TTC549 (cell line): Measurements from ENCODE around the gene PLPP7.
"Not testable (repeated sequence)": the region's sequence is repeated elsewhere in the genome, so short reads cannot be mapped to it uniquely, and the experiment has no call there.

Source experiments
- FAIRE-seq: peaks from 2 replicates; lab custom pipeline; 2012; peaks lifted over from hg19 to GRCh38; lab: Jason Lieb, UNC

The PLPP7 gene

DNA sequence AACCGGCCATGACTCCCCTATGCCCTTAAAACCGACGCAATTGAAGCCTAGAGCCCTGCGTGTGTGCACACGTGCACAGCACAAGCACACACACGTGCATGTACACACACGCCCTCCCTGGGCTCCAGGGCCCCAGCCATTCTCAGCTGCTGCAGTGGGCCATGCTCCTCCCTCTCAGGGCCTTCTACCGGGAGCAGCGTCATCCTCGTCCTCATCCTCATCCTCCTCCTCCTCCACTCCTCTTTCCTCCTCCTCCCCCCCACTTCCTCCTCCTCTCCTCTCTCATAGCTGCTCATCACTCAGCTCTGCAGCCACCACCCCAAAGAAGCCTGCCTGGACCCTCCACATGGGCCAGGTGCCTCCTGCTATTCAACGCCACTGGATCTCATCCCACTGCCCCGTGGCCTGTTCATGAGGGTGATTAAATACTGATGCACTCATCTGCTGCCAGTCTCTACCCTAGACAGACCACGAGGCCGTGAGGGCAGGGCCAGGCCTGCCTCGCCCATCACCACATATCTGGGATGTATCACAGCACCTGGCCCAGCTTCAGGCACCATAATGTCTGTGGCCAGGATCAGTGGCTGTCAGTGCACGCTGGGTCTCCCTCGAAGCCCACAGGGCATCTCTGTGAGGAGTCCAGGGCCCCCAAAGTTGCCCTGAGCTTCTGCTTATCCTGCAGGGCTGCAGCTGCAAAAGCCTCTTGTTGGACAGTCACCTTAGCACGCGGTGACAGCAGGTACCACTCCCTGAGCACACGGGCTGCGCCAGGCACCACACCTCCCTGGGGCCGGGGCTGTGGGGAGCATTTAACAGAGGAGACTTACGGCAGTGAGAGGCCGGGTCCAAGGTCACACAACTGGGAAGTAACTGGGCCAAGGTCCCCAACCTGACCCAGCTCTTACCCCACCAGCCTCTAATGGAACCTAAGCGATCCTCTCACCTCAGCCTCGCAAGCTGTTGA is 23.0 kb upstream of the PLPP7 start:
- no peak for FAIRE-seq

DNA sequence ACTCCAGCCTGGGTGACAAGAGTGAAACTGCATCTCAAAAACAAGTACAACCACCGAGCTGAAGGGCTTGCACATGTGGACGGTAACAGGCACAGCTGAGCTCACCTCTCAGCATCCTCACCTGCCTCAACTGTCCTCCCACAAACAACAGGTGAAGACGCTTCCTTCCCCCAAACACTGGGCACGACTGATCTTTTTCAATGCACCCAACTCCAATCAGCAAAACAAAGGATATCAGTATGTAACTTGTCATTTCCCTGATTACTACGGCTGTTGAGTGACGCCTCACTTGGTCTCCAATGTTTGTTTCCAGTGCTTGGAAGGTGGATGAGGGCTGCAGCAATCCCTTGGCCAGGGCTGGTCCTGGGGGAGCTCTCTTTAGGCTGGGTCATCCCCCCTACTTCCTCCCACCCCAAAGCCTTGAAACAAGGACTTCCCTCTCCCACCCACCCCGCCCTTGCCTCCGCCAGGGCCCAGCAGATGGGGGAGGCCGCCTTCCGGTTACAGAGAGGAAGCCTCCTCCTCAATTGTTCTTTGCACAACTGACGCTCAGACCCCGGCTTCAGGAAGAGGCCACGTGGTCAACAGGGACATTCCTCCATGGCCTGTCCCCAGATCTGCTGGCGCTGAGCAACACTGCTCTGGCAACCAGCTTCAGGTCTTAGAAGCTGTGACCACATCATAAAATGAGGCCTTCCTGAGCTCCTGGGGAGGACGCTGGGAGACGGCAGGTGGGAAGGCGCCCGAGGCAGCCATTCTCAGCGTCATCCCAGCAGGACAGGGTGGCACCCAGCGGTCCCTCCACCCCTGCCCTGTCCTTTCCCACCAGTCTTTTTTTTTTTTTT is 19.1 kb upstream of the PLPP7 start:
- no peak for FAIRE-seq

DNA sequence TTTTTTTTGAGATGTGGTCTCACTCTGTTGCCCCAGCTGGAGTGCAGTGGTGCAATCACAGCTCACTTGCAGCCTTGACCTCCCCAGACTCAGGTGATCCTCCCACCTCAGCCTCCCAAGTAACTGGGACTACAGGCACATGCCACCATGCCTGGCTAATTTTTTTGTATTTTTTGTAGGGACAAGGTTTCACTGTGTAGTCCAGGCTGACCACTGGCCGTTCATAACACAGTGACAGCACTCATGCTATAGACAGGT is 18.6 kb upstream of the PLPP7 start:
- not testable (repeated sequence) for FAIRE-seq

DNA sequence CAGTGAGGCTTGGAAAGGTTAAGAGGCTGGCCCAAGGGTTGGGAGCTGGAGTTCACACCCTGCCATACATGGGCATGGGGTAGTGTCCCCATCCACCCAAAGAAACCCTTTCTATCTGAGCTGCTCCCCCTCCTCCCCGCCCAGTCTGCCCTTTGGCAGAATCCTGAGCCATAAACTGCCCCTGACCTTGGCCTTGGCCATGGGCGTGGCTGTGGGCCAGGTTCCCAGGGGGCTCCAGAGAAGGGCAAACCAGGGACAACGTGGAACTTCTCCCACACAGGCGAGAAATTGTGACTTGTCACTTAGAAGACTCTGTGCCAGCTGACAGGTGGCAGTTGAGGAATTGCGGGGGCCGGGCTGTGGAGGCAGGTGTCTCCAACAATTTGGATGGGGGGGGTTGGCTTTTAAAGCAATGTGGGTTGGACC is 18.0 kb upstream of the PLPP7 start:
- FAIRE-seq = no peak

DNA sequence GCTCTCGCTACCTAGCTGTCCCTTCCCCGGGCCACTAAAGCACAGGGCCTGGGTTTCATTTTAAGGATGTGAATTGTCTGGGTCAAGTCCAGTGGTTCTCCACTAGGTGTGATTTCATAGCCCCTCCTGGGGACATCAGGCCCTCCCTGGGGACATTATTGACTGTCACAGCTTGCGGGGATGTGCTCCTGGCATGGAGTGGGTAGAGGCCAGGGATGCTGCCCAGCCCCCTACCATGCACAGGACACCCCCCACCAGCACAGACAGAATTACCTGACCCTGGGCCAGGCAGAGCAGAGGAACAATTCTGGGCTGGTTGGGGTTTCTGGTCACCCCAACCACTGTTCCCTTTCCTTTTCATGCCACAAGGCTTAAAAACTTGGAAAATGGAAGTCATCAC is 17.3 kb upstream of the PLPP7 start:
- no peak for FAIRE-seq

DNA sequence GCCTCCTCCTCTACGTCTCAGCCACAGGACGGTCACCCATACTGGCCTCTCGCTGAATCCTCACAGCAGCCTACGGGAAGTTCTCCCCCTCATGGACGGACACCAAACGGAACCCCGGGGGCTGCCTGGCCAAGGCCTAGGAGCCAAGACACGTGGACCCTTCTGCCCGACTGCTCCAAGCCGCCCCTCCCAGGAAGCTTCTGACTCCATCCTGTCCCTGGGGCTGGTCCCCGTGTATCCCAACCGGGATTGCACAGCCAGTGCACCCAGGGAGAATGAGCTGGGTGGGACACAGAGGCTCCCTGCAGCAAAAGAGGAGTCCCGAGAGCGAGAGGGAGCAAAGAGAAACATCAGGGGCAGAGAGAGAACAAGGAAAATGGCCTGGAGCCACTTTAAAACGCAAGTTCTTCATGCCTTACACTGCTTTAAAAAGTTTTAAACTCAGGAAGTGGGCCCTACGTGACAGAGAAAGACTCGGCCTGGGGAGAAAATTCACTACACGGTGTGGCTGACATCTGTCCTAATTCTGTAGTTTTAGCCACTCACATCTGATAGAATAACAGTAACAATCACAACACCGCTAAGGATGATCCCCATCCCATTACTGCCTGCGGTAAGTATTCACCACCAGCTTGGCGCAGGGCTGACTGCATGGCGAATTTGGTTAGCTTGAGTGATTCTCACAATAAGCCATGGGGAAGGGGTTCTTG is 16.2 kb upstream of the PLPP7 start:
- no peak for FAIRE-seq

DNA sequence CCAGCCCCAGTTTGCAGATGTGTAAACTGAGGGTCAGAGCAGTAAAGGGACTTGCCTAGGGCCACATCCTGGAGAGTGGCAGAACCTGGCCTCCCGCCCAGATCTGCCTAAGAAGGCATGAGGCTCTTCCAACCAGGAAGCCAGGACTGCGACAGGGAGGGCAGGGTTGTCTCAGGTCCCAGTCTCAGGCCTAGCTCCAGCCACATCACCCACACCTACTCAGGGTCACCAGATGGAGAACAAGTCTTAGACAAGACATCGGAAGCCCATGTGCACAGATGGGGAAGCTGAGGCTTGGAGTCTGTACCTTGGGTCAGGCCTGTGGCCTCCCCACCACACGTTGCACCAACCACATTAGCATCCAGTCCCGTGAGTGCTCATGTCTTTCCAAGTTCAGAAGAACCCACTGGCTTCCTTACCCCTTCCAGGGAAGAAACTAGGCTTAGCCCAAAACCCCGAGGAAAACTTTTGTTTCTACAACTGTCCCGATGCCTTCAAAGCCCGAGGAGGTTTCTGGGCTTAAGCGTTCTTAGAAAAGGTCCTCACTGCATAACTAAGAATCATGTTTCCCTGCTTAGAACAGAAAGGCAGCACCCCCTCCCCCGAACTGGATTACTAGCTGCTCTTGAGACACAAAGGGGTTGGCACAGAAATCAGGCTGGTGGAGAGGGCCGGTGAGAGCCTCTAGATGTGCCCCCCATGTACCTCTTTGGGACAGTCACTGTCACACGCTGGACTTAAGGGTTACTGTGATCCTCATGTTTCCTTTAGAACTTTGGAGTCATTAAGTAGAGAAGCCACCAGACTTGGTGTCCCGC is 15.5 kb upstream of the PLPP7 start:
- FAIRE-seq = no peak

DNA sequence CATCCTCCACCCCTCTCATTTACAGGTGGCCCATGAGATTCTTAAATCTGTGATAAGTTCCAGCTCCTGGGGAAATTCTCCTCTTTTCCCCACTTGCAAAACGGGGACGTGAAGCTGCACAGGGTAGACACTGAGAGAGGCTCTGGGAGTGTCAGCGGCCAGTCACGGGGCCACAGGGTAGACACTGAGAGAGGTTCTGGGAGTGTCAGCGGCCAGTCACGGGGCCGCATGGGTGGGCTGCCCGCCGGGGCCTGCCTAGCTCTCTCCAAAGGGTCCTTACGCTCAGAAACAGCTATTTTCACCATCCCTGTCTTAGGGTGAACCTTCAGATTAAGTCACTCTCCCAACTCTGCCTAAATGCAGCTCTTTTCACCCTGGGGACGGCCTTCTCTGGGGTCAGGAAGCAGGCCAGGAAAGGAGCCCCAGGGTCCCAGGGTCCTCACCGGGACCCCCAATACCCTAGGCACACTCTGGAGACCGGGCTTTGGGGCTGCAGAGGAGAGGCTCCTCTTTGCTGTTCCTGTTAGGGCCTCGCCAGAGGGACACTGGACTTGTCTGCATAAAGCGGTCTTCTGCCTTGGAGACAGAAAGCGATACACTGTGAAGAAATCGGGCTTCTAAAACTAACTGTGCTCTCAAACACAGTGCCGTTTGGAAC is 14.7 kb upstream of the PLPP7 start:
- no peak for FAIRE-seq

DNA sequence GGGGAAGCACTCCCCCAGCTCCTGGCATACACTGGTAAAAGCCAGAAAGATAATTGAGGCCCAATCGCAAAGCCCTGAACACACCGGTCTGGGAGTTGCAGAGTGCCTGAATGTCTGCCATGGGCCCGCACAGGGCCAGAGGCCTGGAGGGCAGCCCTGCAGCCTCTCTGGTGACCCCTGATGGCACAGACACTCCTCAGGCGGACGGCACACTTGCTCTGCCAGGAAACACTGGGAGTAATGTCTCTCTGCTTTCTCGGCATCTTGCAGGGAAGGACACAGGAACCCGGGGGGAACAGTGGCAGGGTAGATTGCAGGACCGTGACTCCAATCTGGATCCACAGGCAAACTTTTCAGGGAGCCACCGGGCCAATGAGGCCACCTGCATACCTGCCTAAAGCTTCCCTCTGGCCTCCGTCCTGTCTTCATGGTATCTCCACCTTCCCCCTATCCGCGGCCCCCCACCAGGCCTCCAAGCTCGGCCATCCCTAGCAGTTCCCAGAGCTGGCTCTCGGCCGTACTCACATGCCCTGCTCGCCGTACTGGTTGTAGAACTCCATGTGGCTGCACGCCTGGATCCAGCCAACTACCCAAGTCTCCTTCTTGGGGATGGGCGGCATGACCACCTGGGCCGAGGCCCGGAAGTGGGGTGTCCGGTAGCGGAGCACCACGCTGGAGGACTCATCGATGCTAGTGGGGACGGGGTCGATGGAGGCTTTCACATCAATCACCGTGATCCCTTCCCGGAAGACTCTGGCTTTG is 14.0 kb upstream of the PLPP7 start:
- no peak for FAIRE-seq

DNA sequence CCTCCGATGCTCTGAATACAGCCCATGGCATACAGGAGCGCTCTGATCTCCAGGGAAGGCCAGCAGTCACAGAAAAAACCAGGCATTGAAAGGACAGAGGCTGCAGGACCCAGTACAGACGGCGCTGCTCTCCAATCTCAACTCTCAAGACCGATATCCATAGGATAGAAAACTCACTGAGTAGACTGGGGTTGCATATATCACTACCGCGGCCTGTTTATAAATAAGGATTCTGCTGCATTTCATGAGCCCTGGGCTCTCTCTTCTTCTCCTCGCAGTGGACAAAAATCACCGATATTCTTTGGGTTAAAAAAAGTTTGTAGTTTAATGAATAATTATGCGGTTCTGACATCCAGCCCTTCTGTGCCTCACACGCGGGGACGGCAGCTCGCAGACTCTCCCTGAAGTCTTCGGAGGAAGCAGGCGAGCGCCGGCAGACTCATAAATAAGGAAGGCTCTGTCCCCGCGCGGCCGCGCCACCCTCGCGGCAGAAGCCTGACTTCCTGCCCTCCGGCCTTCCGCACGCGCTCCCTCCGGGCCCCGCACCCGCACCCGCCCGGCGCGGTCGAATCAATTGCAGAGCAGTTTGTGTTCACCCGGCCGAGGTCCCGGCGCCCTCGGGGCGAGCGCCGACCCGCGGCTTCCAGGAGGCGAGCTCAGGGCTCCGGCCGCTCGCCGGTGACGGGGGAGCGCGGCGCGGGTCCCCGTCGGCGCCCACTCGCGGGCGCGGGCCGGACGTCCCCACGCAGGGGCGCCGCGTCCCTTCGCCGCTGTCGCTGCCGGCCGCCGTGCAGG is 13.2 kb upstream of the PLPP7 start, which contains the start of gene FAM78A:
TSS of gene FAM78A (minus strand) at position 417 of the 795 bp plus-strand sequence. CDS start at position 86, 331 bp downstream.
- no peak for FAIRE-seq

DNA sequence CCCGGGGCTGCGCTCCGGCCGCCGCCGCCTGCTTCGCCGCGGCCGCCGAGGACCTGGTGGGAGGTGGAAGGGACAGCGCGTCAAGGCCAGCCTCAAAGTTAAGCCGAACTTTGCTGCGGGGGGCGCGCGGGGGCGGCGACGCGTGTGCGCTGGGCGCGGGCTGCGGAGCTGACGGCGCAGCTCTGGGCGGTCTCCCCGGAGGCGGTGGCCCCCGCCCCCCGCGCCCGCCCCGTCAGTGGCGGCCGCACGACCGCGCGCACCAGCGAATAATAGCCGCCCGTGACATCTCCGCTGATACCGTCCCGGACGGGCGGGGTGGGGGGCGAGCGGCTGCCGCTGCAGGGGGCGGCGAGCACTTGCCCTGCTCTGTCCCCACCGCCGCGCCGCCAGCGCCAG is 12.6 kb upstream of the PLPP7 start:
- FAIRE-seq = no peak

DNA sequence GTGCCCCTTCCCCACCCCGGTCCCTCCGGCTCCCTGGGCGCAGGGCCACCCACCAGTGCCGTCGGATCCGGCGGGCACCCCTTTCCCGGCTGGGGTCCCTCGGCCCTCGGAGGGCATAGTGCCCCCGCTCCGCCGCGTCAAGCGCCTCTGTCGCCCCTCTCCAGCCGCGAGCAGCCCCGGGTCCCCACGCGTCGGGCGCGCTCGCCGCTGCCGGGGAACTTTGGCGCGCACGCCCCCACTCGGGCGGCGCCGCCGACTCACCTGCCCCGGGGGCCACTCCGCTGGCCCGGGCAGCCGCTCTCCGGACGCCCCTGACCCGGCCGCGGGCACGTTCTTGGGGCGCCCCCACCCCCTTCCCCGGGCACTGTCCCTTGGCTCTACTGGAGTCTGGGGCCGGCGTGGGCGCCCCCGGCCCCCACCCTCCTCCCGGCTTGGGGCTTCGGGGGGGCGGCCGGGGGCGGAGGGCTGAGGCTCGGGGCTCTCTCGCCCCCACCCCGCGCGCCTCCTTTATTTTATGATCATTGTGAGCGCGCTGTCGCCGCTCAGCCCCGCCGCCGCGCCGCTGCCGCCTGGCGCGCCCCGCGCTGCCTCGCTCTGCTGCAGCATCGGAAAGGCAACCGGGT is 12.1 kb upstream of the PLPP7 start:
- no peak for FAIRE-seq

DNA sequence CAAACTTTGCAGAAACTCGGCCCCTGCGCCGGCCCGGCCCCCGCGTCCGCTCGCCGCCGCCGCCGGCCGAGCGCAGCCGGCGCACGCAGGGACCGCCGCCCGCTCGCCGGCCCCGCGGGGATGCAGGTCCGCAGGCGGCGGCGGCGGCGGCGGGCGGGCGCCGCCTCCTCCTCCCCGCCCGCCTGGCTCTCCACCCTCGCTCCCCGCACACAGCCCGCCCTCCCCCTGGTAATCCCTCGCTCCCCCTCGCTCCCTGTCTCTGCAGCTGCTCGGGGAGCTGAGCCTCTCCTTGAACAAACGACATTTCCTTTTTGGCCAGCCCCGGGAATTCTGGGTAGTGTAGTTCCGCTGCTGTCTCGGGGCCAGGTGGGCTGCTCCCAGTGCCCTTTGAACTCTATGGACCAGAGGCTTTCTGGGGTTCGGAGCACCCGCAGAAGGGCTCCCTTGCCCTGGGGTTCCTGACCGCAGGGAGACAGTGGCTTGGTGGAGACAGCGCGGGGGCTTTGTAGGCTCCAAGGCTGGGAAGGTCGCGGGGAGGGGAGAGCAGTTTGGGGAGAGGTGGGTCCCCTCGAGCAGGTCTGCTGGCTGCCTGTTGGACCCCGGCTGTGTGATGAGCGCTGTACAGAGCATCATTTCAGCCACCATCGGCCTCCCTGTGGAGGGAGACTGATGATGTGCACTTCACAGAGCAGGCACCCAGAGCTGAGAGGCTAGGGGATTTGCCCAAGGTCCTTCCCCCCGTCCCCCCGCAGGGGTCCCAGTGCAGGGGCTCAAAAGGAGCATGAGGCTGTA is 11.4 kb upstream of the PLPP7 start:
- no peak for FAIRE-seq

DNA sequence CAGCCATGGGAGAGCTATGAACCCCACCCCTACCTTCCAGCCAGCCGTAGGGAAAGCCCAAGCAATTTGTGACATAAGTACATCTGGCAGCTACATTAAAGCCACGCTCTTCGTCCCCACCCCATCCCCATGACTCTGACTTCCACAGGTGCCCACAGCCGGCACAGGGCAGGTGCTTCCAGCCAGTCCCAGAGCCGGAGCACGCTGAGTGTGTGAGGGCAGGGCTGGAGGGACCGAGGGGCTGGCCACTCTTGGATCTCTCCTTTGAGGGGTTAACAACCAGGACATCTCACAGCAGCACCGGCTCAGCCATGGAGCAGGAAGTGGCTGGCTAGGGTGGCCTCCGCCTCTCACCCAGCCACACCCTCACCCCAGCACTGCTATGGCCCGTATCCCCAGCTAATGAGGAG is 10.8 kb upstream of the PLPP7 start:
- FAIRE-seq = no peak

DNA sequence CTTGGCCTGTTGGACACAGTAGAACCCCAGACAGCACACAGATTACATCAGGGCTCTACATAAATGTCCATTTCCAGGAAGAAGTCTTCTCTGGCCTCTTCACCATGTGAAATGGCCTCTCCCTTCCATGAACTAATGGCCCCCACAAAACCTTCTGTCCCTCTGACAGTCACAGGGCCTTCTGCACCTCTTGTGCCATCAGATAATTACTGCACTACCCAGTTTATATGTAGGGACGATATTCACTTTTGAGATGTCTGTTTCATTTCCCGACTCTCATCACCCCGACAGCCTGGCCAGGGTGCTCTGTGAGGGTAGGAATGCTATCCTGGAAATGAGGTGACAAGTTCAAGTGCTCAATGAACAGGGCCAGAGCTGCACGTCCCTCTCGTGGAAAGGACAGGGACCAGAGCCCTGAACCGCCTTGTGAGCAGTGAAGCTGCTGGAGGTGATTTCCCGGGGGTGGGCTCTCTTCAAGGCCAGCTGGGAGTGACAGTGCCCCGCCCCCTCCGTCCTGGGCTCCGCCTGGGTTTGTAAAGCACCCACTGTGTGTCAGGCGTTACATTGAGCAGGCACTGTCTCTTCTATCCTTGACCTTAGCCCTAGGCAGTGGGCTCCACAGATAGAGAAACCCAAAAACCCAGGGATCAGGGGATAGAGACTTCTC is 10.2 kb upstream of the PLPP7 start:
- FAIRE-seq = no peak

DNA sequence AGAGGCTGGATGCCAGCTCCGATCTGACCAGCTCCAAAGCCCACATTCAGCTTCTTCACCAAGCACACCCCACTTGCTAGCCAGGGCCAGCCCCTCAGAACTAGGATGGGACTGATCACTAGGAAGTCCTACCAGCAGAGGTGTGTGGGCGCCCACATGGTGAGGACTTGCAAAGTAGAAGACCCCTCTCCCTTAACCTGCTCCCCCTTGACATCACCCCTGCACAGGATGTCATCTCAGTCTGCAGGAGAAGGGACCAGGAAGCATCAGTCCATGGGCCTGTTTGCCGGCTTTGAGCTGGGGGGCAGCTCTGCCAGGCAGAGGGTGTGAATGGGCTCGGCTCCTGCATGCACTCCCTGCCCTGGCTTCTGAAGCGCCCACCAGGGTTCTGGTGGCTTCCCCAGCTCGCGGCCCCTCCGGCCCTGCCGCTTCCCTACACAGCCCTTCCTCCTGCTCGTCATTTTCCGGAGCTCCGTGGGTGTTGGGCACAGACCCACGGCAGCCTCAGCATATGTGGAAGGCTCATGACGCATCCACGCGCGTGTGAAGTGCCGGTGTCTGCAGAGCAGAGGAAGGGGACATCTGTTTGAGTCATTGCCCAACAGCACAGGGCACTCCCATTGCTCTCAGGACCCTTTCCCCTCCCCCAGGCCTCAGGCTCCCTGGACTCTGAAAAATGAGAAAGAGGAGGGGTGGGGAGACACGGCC is 9.5 kb upstream of the PLPP7 start:
- FAIRE-seq = no peak

DNA sequence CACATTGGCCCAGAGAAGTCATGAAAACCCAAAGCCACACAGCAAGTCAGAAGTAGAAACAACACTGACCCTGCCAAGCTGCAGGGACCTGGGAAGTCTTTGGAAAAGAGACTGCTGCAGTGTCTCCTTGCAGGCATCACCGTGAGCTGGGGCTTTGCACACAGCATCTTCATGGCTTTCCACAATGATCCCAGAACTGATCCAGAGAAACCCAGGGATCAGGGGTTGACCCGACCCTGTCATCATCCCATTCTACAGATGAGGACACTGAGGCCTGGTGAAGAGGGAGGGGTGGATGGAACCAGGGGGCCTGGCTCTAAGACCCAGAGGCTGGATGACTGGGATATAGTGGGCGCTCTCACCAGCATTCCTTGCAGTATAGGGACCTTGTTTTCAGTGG is 8.9 kb upstream of the PLPP7 start:
- FAIRE-seq = no peak
